HCT116 (cell line): ENCODE data around the gene AP4M1. TPM values are rescaled to one million over a fixed set of nuclear protein-coding genes. Genes with fewer than 3 reads are reported as not detected.

Experiments
- ATAC-seq: fragments of 200-7000 bp; cut with Tn5 transposase; 2 replicates; pipeline ENCODE4 v1.9.1; 2020; ENCODE audit warnings: mild to moderate bottlenecking, moderate library complexity
- BruUV-seq: library from RNA; stranded (reverse); fragments of 400-500 nt; replicated peaks from 2 replicates; lab custom pipeline; 2021; lab: Mats Ljungman, UMichigan
- CTCF ChIA-PET: fragments of 300-600 bp; sonication (Branson Sonifier 250); formaldehyde crosslinking; loops from one replicate; lab custom pipeline; 2021; ENCODE audit warnings: antibody characterized with exemption; lab: Charles Lee
- POLR2A ChIA-PET: fragments of 300-600, 350-600 bp; sonication (Branson Sonifier 250); formaldehyde crosslinking; loops from one replicate; lab custom pipeline; 2021; ENCODE audit warnings: antibody characterized with exemption; lab: Charles Lee
- RAD21 ChIA-PET, 2 experiments: fragments of 300-600 bp; sonication (Branson Sonifier 250); formaldehyde crosslinking; loops; one replicate each; lab custom pipeline; 2023; ENCODE audit warnings: low total read pairs in 2 of 2; ENCODE audit not compliant: uncharacterized antibody in 2 of 2, unreplicated experiment in 2 of 2, low non-redundant PET in 1 of 2; lab: Charles Lee
- DNase-seq: peaks from one replicate; pipeline ENCODE4 v3.0.0-alpha.2; 2010; ENCODE audit warnings: low read depth, low spot score
- H2AFZ ChIP-seq: fragments of 200-600 bp; shearing (Covaris generic), sonication (generic); 2 replicates; pipeline ENCODE4 v1.6.1; 2017; ENCODE audit warnings: low read depth, mixed run types, mixed read lengths, antibody characterized with exemption, low read length; ENCODE audit not compliant: poor library complexity, severe bottlenecking
- H3K27ac ChIP-seq: 2 replicates; pipeline ENCODE4 v1.5.1; 2012; ENCODE audit warnings: low read depth, low read length
- H3K27me3 ChIP-seq: fragments of 200-600 bp; sonication (generic); 2 replicates; pipeline ENCODE4 v1.6.1; 2016; ENCODE audit warnings: mixed run types, low read length, mixed read lengths; ENCODE audit not compliant: insufficient read depth
- H3K36me3 ChIP-seq, 2 experiments: fragments of 200-500 bp in 1 of 2; fragments of 200-600 bp in 1 of 2; sonication (Bioruptor generic) in 1 of 2; sonication (generic) in 1 of 2; 2 replicates each; pipeline versions ENCODE4 v1.5.1 to v1.6.1; 2014 to 2016; ENCODE audit warnings: low read length in 2 of 2, inconsistent platforms in 1 of 2, mixed read lengths in 1 of 2, mixed run types in 1 of 2; ENCODE audit not compliant: insufficient read depth in 2 of 2, control insufficient read depth in 1 of 2
- H3K4me1 ChIP-seq, 2 experiments: fragments of 200-600 bp in 1 of 2; sonication (generic) in 1 of 2; 2 replicates each; pipeline versions ENCODE4 v1.5.1 to v1.6.1; 2012 to 2017; ENCODE audit warnings: low read length in 2 of 2, inconsistent platforms in 1 of 2, mild to moderate bottlenecking in 1 of 2, mixed read lengths in 1 of 2, mixed run types in 1 of 2, moderate library complexity in 1 of 2; ENCODE audit not compliant: insufficient read depth in 2 of 2, control insufficient read depth in 1 of 2
- H3K4me2 ChIP-seq: fragments of 200-600 bp; sonication (generic); 2 replicates; pipeline ENCODE4 v1.6.1; 2017; ENCODE audit warnings: mixed run types, low read length, mixed read lengths
- H3K4me3 ChIP-seq, 2 experiments: fragments of 200-600 bp in 1 of 2; sonication (generic) in 1 of 2; replicated peaks in 1 of 2; 2 replicates each; pipeline ENCODE4 v1.5.1; 2011 to 2016; ENCODE audit warnings: low read length in 2 of 2, control low read depth in 1 of 2, low read depth in 1 of 2, mild to moderate bottlenecking in 1 of 2, mixed read lengths in 1 of 2, mixed run types in 1 of 2
- H3K79me2 ChIP-seq: fragments of 200-600 bp; sonication (generic); 2 replicates; pipeline ENCODE4 v1.6.1; 2017; ENCODE audit warnings: mild to moderate bottlenecking, mixed run types, low read length, moderate library complexity, mixed read lengths; ENCODE audit not compliant: insufficient read depth
- H3K9ac ChIP-seq: fragments of 200-600 bp; sonication (generic); 2 replicates; pipeline ENCODE4 v1.6.1; 2016; ENCODE audit warnings: low read length, mixed read lengths
- H3K9me2 ChIP-seq: fragments of 200-600 bp; sonication (generic), shearing (Covaris generic); 2 replicates; pipeline ENCODE4 v1.6.1; 2017; ENCODE audit warnings: mixed run types, mild to moderate bottlenecking, moderate library complexity; ENCODE audit not compliant: insufficient read depth
- H3K9me3 ChIP-seq, 2 experiments: fragments of 200-500 bp in 1 of 2; fragments of 200-600 bp in 1 of 2; sonication (Bioruptor generic) in 1 of 2; sonication (generic) in 1 of 2; 2 replicates each; pipeline ENCODE4 v1.6.1; 2014 to 2017; ENCODE audit warnings: low read length in 2 of 2, mixed read lengths in 2 of 2, inconsistent platforms in 1 of 2, low read depth in 1 of 2, mild to moderate bottlenecking in 1 of 2, mixed run types in 1 of 2, moderate library complexity in 1 of 2; ENCODE audit not compliant: control insufficient read depth in 1 of 2, insufficient read depth in 1 of 2
- H4K20me1 ChIP-seq: fragments of 200-600 bp; sonication (generic), shearing (Covaris generic); 2 replicates; pipeline ENCODE4 v1.6.1; 2017; ENCODE audit warnings: mixed run types, mild to moderate bottlenecking, moderate library complexity; ENCODE audit not compliant: insufficient read depth
- ATF3 ChIP-seq: IDR thresholded peaks from 2 replicates; pipeline ENCODE4 v1.6.1; 2012
- CBX3 ChIP-seq: IDR thresholded peaks from 2 replicates; pipeline ENCODE4 v1.6.1; 2012; ENCODE audit warnings: low read depth
- EGR1 ChIP-seq: IDR thresholded peaks from 2 replicates; pipeline ENCODE4 v1.6.1; 2012; ENCODE audit warnings: low read depth
- ELF1 ChIP-seq: IDR thresholded peaks from 2 replicates; pipeline ENCODE4 v1.6.1; 2012; ENCODE audit warnings: low read depth, borderline replicate concordance
- FOSL1 ChIP-seq: IDR thresholded peaks from 2 replicates; pipeline ENCODE4 v1.6.1; 2012; ENCODE audit warnings: low read depth
- JUND ChIP-seq: IDR thresholded peaks from 2 replicates; pipeline ENCODE4 v1.6.1; 2012
- MAX ChIP-seq: IDR thresholded peaks from 2 replicates; pipeline ENCODE4 v1.6.1; 2012
- POLR2A ChIP-seq: IDR thresholded peaks from 2 replicates; pipeline ENCODE4 v1.7.0; 2011; ENCODE audit warnings: borderline replicate concordance; ENCODE audit not compliant: insufficient read depth, insufficient read length; ENCODE audit errors: extremely low read depth
- POLR2AphosphoS5 ChIP-seq: IDR thresholded peaks from 2 replicates; pipeline ENCODE4 v1.6.1; 2011; ENCODE audit warnings: mild to moderate bottlenecking, low read depth, low read length, moderate library complexity
- RAD21 ChIP-seq: IDR thresholded peaks from 2 replicates; pipeline ENCODE4 v1.6.1; 2012; ENCODE audit warnings: low read depth, mild to moderate bottlenecking
- SIN3A ChIP-seq: IDR thresholded peaks from 2 replicates; pipeline ENCODE4 v1.6.1; 2012; ENCODE audit warnings: low read depth
- SP1 ChIP-seq: IDR thresholded peaks from 2 replicates; pipeline ENCODE4 v1.6.1; 2012; ENCODE audit warnings: low read depth
- SRF ChIP-seq: IDR thresholded peaks from 2 replicates; pipeline ENCODE4 v1.6.1; 2012; ENCODE audit warnings: low read depth
- TCF7L2 ChIP-seq: IDR thresholded peaks from 2 replicates; pipeline ENCODE4 v1.7.0; 2011; ENCODE audit warnings: borderline replicate concordance, inconsistent platforms; ENCODE audit not compliant: insufficient read depth, insufficient read length; ENCODE audit errors: extremely low read depth
- YY1 ChIP-seq: IDR thresholded peaks from 2 replicates; pipeline ENCODE4 v1.6.1; 2011; ENCODE audit warnings: low read length, low read depth, moderate library complexity, mild to moderate bottlenecking; ENCODE audit not compliant: insufficient replicate concordance; ENCODE audit errors: extremely low read depth
- ZFX ChIP-seq: fragments of 450-650 bp; IDR thresholded peaks from 2 replicates; pipeline ENCODE4 v1.6.1; 2017
- ZNF274 ChIP-seq: fragments of 200-500 bp; sonication (Bioruptor generic); IDR thresholded peaks from 2 replicates; pipeline ENCODE4 v1.6.1; 2014; ENCODE audit warnings: mild to moderate bottlenecking, low read depth, low read length, inconsistent platforms
- intact Hi-C: fragments of 100-400 bp; cut with micrococcal nuclease; formaldehyde crosslinking; loops from 2 replicates; pipeline ENCODE4 v1.10.0; 2022
- total RNA-seq: library from RNA; stranded (reverse); gene quantifications from one replicate; pipeline ENCODE4 v1.2.1, GENCODE V29; 2021; ENCODE audit not compliant: unreplicated experiment
- TF ChIP-seq, protein P1 (sequence below): IDR thresholded peaks from 2 replicates; pipeline ENCODE4 v1.6.1; 2011; ENCODE audit warnings: mild to moderate bottlenecking, low read length, moderate library complexity; ENCODE audit not compliant: insufficient replicate concordance; ENCODE audit errors: extremely low read depth

The AP4M1 gene
- total RNA-seq, 1 experiment from 2014 or later, result 20.0 TPM

DNA sequence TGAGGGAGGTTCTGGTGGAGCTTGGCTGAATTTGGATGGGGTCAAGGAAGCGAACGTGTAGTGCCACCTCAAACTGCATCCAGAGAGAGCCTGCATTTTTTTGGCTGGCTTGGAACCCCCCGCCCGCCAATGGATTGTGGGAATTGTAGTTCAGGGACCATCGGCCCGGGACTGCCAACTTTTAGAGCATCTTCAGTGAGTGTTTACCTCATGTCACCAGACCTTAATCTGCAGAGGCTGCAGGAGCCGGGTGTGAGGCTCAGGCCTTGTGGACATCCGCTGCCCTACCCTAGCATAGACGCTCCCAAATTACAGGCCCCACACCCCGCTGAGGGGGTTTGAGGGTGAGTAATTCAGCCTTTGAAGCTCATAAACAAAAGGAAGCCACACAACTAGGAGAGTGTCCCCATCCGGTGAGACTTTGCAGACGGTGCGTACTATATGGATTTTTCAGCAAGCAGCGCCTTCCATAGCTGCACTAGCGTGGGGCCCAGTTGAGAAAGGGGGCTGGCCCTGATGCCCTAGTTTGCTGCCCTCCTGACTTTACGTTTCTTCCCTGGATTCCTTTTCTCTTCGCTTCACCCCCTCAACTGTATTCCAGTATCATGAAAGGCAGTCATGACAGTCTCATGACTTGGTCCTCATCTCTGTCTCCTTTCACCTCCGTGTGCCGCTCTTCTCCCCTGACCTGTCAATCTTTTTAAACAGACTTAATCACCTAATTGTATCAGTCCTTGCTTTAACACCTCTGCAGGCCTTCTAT is 18.7 kb downstream of the AP4M1 start (continued):
- no peak for TF ChIP-seq POLR2A
- TF ChIP-seq SIN3A, result no peak
- TF ChIP-seq TCF7L2, result peak; percentile 33
- no peak for TF ChIP-seq ELF1

DNA sequence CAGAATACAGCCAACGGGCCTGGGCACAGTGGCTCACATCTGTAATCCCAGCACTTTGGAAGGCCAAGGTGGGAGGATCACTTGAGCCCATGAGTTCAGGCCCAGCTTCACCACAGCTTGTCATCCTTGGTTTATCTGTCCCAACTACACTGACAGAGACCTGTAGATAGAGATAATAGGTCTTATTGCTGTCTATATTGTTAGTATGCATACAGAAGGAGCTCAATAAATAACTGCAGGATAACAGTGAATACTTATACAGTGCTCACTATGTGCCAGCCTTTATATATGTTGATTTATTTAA is 19.2 kb downstream of the AP4M1 start:
- POLR2A ChIA-PET, result no interaction called here

More for the DNA sequence above, 19.2 kb downstream of the AP4M1 start:
- no TSS peak for BruUV-seq
- Histone ChIP-seq H3K9me2 (no peaks in the 10 kb centered on the region), H3K9ac (peak overlapping the region; percentile 87; the same call in 1 of the 2 replicates), H4K20me1 (no peaks in the 10 kb centered on the region), H3K4me3 (peak overlapping the region; percentile 90 to 99), H3K36me3 (no peaks in the 10 kb centered on the region), H3K79me2 (peaks cover 11% of the 10 kb centered on the region), H3K9me3 (no peaks in the 10 kb centered on the region), H3K27me3 (no peaks in the 10 kb centered on the region), H3K4me1 (peaks cover 17 to 33% of the 10 kb centered on the region in 2 experiments), H2AFZ (no peak overlapping the region), H3K27ac (peak overlapping the region; percentile 50)
- ATAC-seq, result no peak
- no peak for DNase-seq
- RAD21 ChIA-PET, result no interaction called here
- intact Hi-C loops, result no loop called here
- TF ChIP-seq EGR1 (no peak), CBX3 (no peak), FOSL1 (no peak), JUND (no peak), ELF1 (no peak), MAX (no peak), SP1 (no peak), POLR2AphosphoS5 (no peak), ATF3 (no peak), ZNF274 (no peak), RAD21 (no peak), SRF (no peak), ZFX (no peak), YY1 (no peak), TCF7L2 (no peak)
- TF ChIP-seq, protein P1, sequence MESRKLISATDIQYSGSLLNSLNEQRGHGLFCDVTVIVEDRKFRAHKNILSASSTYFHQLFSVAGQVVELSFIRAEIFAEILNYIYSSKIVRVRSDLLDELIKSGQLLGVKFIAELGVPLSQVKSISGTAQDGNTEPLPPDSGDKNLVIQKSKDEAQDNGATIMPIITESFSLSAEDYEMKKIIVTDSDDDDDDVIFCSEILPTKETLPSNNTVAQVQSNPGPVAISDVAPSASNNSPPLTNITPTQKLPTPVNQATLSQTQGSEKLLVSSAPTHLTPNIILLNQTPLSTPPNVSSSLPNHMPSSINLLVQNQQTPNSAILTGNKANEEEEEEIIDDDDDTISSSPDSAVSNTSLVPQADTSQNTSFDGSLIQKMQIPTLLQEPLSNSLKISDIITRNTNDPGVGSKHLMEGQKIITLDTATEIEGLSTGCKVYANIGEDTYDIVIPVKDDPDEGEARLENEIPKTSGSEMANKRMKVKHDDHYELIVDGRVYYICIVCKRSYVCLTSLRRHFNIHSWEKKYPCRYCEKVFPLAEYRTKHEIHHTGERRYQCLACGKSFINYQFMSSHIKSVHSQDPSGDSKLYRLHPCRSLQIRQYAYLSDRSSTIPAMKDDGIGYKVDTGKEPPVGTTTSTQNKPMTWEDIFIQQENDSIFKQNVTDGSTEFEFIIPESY, result no peak
- TF ChIP-seq, all 23 proteins: peak for 0
- CTCF ChIA-PET, result interaction anchor here (0.7 to 1.3 kb wide), 2 partner anchors 9 to 10 kb away, joined by 3 to 4 read pairs; no protein-coding TSS in a partner anchor
- peak overlapping the region; percentile 91 for H3K4me2 ChIP-seq
